ENCODE results near the gene RAD23A. TPM values are rescaled to one million over a fixed set of nuclear protein-coding genes. Genes with fewer than 3 reads are reported as not detected.

RAD23A gene
- total RNA-seq, 2 donors from 2014 or later = 78.5 to 121 TPM

- Histone ChIP-seq H3K9ac (ENCODE audit: low read depth in 2 of 2, low read length in 2 of 2) (peak overlapping the region in 1 of 2 donors; percentile 99), H3K36me3 (peaks cover 31% of the 10 kb centered on the region), H3K9me3 (no peaks in the 10 kb centered on the region), H3K4me1 (peaks cover 19% of the 10 kb centered on the region), H3K27me3 (no peaks in the 10 kb centered on the region), H3K4me3 (peak overlapping the region; percentile 100), H3K27ac (peak overlapping the region; percentile 96)
- intact Hi-C loops (cut with DNase I) = no loop called here
- no peak for TF ChIP-seq CTCF (IDR thresholded peaks at IDR 0.05)
- no peak for DNase-seq
Measured at GRCh38 chr19:12939975-12940423, 5.7 kb upstream of the RAD23A start.

GRCh38 chr19:12940897-12941296, 4.8 kb upstream of the RAD23A start:
- peaks cover 31% of the 10 kb centered on the region for H3K36me3 ChIP-seq

GRCh38 chr19:12943437-12944044, 2.1 kb upstream of the RAD23A start:
- no peak for DNase-seq
- Histone ChIP-seq H3K27ac (no peak overlapping the region), H3K4me3 (no peak overlapping the region), H3K4me1 (peaks cover 28% of the 10 kb centered on the region), H3K9me3 (no peaks in the 10 kb centered on the region), H3K36me3 (peaks cover 35% of the 10 kb centered on the region), H3K27me3 (no peaks in the 10 kb centered on the region), H3K9ac (ENCODE audit: low read depth in 2 of 2, low read length in 2 of 2) (peak overlapping the region in 1 of 2 donors; percentile 26)
- intact Hi-C loops (cut with DNase I) = loop anchor here (2.0 kb wide), 1 partner anchor 25 kb away; the partner anchor contains the start of gene SYCE2
- no peak for TF ChIP-seq CTCF (IDR thresholded peaks at IDR 0.05)

More at GRCh38 chr19:12940897-12941296, 4.8 kb upstream of the RAD23A start:
- H3K27ac ChIP-seq = no peak overlapping the region
- H3K4me1 ChIP-seq = peaks cover 19% of the 10 kb centered on the region
- H3K27me3 ChIP-seq = no peaks in the 10 kb centered on the region
- peak overlapping the region in 1 of 2 donors; percentile 99 for H3K9ac ChIP-seq (ENCODE audit: low read depth in 2 of 2, low read length in 2 of 2)
- no peak for TF ChIP-seq CTCF (IDR thresholded peaks at IDR 0.05)
- H3K4me3 ChIP-seq = no peak overlapping the region
- DNase-seq = no peak
- intact Hi-C loops (cut with DNase I) = no loop called here
- no peaks in the 10 kb centered on the region for H3K9me3 ChIP-seq

GRCh38 chr19:12944104-12944674, 1.5 kb upstream of the RAD23A start:
- intact Hi-C loops (cut with DNase I) = loop anchor here (2.0 kb wide), 1 partner anchor 25 kb away; the partner anchor contains the start of gene SYCE2
- no peak overlapping the region for H3K4me3 ChIP-seq
- no peak for DNase-seq
- peaks cover 38% of the 10 kb centered on the region for H3K36me3 ChIP-seq
- no peak overlapping the region for H3K27ac ChIP-seq
- no peaks in the 10 kb centered on the region for H3K9me3 ChIP-seq
- TF ChIP-seq CTCF (IDR thresholded peaks at IDR 0.05) = no peak
- peaks cover 28% of the 10 kb centered on the region for H3K4me1 ChIP-seq
- H3K9ac ChIP-seq (ENCODE audit: low read depth in 2 of 2, low read length in 2 of 2) = no peak overlapping the region
- H3K27me3 ChIP-seq = no peaks in the 10 kb centered on the region

GRCh38 chr19:12946092-12946721, 545 bp downstream of the RAD23A start:
- peak; percentile 72 for DNase-seq
- Histone ChIP-seq H3K4me1 (peaks cover 13% of the 10 kb centered on the region), H3K9me3 (no peaks in the 10 kb centered on the region), H3K4me3 (peak overlapping the region; percentile 92), H3K27me3 (no peaks in the 10 kb centered on the region), H3K27ac (peak overlapping the region; percentile 94), H3K36me3 (peaks cover 29% of the 10 kb centered on the region), H3K9ac (ENCODE audit: low read depth in 2 of 2, low read length in 2 of 2) (peak overlapping the region; percentile 52 to 90)
- no peak for TF ChIP-seq CTCF (IDR thresholded peaks at IDR 0.05)
- intact Hi-C loops (cut with DNase I) = no loop called here

All from colonic mucosa (tissue), 4 donors.